Erythroblast (primary cell): ENCODE measurements around the gene MS4A6A.

Source experiments
- GATA1 ChIP-seq: IDR thresholded peaks from 2 replicates; pipeline ENCODE4 v1.6.1; 2011; ENCODE audit warnings: low read depth, mild to moderate bottlenecking, control low read depth, low read length, moderate library complexity
- POLR2A ChIP-seq: IDR thresholded peaks from 2 replicates; pipeline ENCODE4 v1.6.1; 2011; ENCODE audit warnings: mild to moderate bottlenecking, low read length

DNA sequence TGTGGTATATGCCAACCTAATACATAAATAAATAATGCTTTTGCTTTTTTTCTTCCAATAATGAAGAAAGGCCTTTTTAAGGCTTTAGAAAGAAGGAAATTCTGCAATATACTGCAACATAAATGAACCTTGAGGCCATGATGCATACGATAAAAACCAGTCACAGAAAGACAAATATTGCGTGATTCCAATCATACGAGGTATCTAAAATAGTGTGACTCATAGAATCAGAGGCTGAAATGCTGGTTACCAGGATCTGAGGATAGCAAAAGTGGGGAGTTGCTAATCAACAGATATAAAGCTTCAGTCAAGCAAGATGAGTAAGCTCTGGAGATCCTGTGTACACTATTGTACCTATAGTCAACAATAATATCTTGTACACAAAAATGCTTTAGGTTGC, 24.2 kb downstream of the MS4A6A start:
- TF ChIP-seq POLR2A = no peak
- TF ChIP-seq GATA1 = no peak
